DND-41 (cell line): ENCODE results near the gene KCNAB2.
A peak's percentile ranks its signal among the peaks of the same experiment; 100 is the strongest.

Source experiments
- EZH2 ChIP-seq: IDR thresholded peaks from 3 replicates; pipeline ENCODE4 v1.6.1; 2012; ENCODE audit warnings: borderline replicate concordance, low read depth, mild to moderate bottlenecking, moderate library complexity, low read length, inconsistent platforms; ENCODE audit not compliant: severe bottlenecking
- TF ChIP-seq, protein P1 (sequence below): IDR thresholded peaks from 2 replicates; pipeline ENCODE4 v1.5.1; 2012; ENCODE audit warnings: borderline replicate concordance, low read length, moderate library complexity, mild to moderate bottlenecking; ENCODE audit not compliant: poor library complexity, severe bottlenecking; ENCODE audit errors: extremely low read depth

DNA sequence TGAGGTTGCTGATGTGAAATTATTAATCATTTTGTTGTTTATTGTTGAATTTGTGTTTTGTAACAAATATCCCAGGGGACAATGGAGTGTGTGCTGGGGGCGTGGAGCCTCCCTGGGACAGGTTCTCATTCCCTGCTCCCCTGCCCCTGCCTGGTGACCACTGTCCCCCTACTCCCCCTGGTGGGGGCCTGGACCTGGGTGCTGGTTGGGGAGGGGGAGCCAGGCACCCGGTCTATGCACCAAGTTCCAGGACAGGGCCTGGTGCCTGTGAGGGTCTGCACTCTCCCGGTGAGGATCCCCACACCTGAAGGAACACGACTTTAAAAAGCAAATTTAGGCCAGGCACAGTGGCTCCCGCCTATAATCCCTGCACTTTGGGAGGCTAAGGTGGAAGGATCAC is 92.1 kb downstream of the KCNAB2 start:
- TF ChIP-seq, protein P1, sequence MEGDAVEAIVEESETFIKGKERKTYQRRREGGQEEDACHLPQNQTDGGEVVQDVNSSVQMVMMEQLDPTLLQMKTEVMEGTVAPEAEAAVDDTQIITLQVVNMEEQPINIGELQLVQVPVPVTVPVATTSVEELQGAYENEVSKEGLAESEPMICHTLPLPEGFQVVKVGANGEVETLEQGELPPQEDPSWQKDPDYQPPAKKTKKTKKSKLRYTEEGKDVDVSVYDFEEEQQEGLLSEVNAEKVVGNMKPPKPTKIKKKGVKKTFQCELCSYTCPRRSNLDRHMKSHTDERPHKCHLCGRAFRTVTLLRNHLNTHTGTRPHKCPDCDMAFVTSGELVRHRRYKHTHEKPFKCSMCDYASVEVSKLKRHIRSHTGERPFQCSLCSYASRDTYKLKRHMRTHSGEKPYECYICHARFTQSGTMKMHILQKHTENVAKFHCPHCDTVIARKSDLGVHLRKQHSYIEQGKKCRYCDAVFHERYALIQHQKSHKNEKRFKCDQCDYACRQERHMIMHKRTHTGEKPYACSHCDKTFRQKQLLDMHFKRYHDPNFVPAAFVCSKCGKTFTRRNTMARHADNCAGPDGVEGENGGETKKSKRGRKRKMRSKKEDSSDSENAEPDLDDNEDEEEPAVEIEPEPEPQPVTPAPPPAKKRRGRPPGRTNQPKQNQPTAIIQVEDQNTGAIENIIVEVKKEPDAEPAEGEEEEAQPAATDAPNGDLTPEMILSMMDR, result peak; percentile 6
- no peak for TF ChIP-seq EZH2
